Activated T-helper 2 cell treated with anti-CD3 and anti-CD28 coated beads, Interferon-gamma antibody, Interleukin-2, Interleukin-4, amounts not matched to agents 10 μg/mL and 5 μg/mL and 100 μg/mL, durations not matched to agents 14 hours and 24 hours and 36 hours (primary cell): ENCODE results near the gene EXD1. TPM values are rescaled to one million over a fixed set of nuclear protein-coding genes. Genes with fewer than 3 reads are reported as not detected.
"Not testable (repeated sequence)": the region's sequence is repeated elsewhere in the genome, so short reads cannot be mapped to it uniquely, and the experiment has no call there.

Experiments
- DNase-seq: peaks from one replicate; pipeline ENCODE4 v3.0.0; 2021; ENCODE audit warnings: low spot score
- H3K27ac Mint-ChIP-seq: one replicate; pipeline ENCODE4 v1.8.0; 2021; ENCODE audit warnings: mixed read lengths
- H3K27me3 Mint-ChIP-seq: one replicate; pipeline ENCODE4 v1.8.0; 2021; ENCODE audit warnings: low read depth, mixed read lengths
- H3K36me3 Mint-ChIP-seq: one replicate; pipeline ENCODE4 v1.8.0; 2021; ENCODE audit warnings: low read depth, mixed read lengths
- H3K4me1 Mint-ChIP-seq: one replicate; pipeline ENCODE4 v1.8.0; 2021; ENCODE audit warnings: low read depth, mixed read lengths
- H3K4me3 Mint-ChIP-seq: one replicate; pipeline ENCODE4 v1.8.0; 2021; ENCODE audit warnings: low read depth, mild to moderate bottlenecking, moderate library complexity, mixed read lengths
- H3K9me3 Mint-ChIP-seq: one replicate; pipeline ENCODE4 v1.8.0; 2021; ENCODE audit warnings: mixed read lengths
- intact Hi-C: fragments of 100-400 bp; cut with micrococcal nuclease; formaldehyde crosslinking; loops from one replicate; pipeline ENCODE4 v1.15.1; 2023
- total RNA-seq: library from RNA; stranded (reverse); gene quantifications from 2 replicates; pipeline ENCODE4 v1.2.3, GENCODE V29; 2022

The EXD1 gene
- total RNA-seq, 1 donor from 2014 or later, result not detected

DNA sequence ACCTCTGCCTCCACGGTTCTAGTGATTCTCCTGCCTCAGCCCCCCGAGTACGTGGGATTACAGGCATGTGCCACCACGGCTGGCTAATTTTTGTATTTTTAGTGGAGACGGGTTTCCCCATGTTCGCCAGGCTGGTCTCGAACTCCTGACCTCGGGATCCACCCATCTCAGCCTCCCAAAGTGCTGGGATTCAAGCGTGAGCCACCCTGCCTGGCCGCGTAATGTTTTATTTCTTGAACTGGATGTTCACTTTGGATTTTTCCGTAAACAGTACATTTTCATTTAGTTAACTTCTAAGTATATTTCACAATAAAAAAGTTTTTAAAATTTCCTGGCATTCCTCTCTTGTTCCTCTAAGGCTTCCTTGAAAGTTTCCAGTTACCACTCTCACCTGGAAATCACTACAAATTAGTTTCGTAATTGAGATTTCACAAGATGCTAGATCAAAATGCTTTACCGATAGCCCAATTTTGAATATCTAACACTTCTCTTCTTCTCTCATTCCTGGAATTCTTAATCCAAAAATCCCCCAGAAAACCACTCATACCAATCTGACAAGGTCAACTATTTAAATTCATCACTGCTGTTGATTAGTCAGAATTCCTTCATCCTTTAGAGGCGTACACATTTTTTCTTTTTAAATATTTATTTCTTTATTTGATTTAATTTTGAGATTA lies 69.8 kb downstream of the EXD1 start:
- Mint-ChIP-seq H3K4me1 (peaks cover 11% of the 10 kb centered on the region), H3K4me3 (no peak overlapping the region), H3K27ac (no peak overlapping the region), H3K36me3 (no peaks in the 10 kb centered on the region), H3K9me3 (no peaks in the 10 kb centered on the region), H3K27me3 (peaks cover 5% of the 10 kb centered on the region)
- intact Hi-C loops, result no loop called here
- no peak for DNase-seq

DNA sequence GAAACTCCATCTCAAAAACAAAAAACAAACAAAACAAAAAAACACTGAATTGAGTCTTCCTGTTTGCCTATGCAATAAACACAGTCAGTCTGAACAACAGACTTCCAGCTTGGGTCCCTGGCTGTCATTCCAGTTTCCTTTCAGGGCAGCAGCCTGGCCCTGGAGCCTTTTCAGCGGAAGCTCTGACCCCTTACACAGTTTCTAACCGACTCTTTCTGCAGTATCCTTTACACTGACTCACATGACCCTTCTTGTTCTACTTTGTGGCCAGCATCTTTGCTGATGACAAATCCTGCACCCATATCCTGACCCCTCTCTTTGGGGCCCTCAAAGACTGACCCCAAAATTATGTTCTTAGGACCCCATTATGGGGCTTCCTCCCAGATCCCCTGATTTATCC lies 76.1 kb downstream of the EXD1 start:
- no peak overlapping the region for H3K4me3 Mint-ChIP-seq

DNA sequence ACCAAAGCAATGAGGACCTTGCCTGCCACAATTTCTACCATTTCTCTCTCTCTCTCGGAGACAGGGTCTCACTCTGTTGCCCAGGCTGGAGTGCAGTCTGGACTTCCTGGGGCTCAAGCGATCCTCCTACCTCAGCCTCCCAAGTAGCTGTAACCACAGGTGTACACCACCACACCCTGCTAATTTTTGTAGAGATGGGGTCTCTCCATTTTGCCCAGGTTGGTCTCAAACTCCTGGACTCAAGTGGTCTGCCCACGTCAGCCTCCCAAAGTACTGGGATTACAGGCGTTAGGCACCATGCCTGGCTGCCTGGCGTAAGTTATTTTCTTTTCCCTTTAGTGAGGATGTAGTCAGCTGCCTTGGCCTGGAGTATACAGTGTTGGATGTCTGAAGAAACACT lies 76.8 kb downstream of the EXD1 start:
- H3K4me1 Mint-ChIP-seq, result peaks cover 28% of the 10 kb centered on the region
- no peak overlapping the region for H3K4me3 Mint-ChIP-seq
- no peaks in the 10 kb centered on the region for H3K36me3 Mint-ChIP-seq
- H3K27ac Mint-ChIP-seq, result no peak overlapping the region
- no peak for DNase-seq
- H3K9me3 Mint-ChIP-seq, result no peaks in the 10 kb centered on the region
- intact Hi-C loops, result no loop called here
- H3K27me3 Mint-ChIP-seq, result peaks cover 8% of the 10 kb centered on the region

More for the DNA sequence above, 76.1 kb downstream of the EXD1 start:
- Mint-ChIP-seq H3K27me3 (peaks cover 8% of the 10 kb centered on the region), H3K9me3 (no peaks in the 10 kb centered on the region), H3K27ac (no peak overlapping the region), H3K36me3 (no peaks in the 10 kb centered on the region), H3K4me1 (peaks cover 25% of the 10 kb centered on the region)
- intact Hi-C loops, result no loop called here
- DNase-seq, result no peak

DNA sequence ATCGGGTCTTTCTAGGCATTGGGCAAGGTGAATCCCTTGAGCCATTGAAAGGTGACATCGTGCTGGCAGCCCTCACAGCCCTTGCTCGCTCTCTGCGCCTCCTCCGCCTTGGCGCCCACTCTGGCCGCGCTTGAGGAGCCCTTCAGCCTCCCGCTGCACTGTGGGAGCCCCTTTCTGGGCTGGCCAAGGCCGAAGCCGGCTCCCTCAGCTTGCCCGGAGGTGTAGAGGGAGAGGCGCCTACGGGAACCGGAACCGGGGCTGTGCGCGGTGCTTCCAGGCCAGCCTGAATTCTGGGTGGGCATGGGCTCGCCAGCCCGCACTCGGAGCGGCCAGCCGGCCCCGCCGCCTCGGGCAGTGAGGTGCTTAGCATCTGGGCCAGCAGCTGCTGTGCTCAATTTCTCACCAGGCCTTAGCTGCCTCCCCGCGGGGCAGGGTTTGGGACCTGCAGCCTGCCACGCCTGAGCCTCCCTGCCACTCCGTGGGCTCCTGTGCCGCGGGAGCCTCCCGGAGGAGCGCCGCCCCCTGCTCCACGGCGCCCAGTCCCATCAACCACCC lies 79.0 kb downstream of the EXD1 start:
- no peak overlapping the region for H3K4me3 Mint-ChIP-seq
- no peak overlapping the region for H3K27ac Mint-ChIP-seq
- DNase-seq, result no peak
- no peaks in the 10 kb centered on the region for H3K36me3 Mint-ChIP-seq
- H3K4me1 Mint-ChIP-seq, result peaks cover 28% of the 10 kb centered on the region
- peaks cover 8% of the 10 kb centered on the region for H3K27me3 Mint-ChIP-seq
- intact Hi-C loops, result no loop called here
- no peaks in the 10 kb centered on the region for H3K9me3 Mint-ChIP-seq

DNA sequence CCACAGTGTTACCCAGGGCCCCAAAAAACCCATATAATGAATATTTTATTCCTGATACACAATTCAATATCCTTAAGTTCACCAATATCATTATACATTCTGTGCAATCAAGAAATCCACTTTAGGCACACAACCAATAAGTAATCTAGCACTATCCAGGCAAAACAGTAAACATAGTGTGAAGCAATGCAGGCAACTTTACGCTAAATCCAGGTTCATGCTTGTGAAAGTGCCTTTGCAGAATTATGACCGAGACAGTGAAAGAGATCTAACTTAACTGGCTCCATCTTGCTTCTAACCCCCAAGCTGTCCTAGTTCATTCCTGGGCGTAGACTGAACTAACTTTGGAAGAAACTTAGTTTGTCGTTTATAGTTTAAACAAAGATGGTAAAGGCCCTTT lies 80.3 kb downstream of the EXD1 start:
- Mint-ChIP-seq H3K27me3 (peaks cover 8% of the 10 kb centered on the region), H3K36me3 (no peaks in the 10 kb centered on the region), H3K9me3 (no peaks in the 10 kb centered on the region), H3K4me1 (peaks cover 28% of the 10 kb centered on the region), H3K4me3 (no peak overlapping the region), H3K27ac (no peak overlapping the region)
- intact Hi-C loops, result loop anchor here (1.0 kb wide), 1 partner anchor 35 kb away; no protein-coding TSS in a partner anchor
- no peak for DNase-seq

DNA sequence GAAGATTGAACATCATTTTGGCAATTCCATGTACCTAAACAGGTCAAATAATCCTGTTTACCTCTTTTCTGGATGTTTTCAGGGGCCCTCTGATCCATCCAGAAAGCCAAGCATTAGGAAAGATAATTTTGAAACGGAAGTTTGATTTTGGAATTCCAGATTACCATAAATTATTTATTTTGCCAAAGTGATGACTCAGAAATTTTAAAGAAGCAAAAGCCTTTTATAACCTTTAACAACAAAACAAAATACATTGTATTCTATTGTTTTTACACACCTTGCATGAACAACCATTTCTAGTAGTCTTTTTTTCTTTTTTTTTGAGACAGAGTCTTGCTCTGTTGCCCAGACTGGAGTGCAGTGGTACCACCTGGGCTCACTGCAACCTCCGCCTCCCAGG lies 82.5 kb downstream of the EXD1 start:
- Mint-ChIP-seq H3K27ac (no peak overlapping the region), H3K4me3 (no peak overlapping the region), H3K9me3 (no peaks in the 10 kb centered on the region), H3K4me1 (peaks cover 25% of the 10 kb centered on the region), H3K36me3 (no peaks in the 10 kb centered on the region), H3K27me3 (peaks cover under 1% of the 10 kb centered on the region)
- intact Hi-C loops, result no loop called here
- no peak for DNase-seq

DNA sequence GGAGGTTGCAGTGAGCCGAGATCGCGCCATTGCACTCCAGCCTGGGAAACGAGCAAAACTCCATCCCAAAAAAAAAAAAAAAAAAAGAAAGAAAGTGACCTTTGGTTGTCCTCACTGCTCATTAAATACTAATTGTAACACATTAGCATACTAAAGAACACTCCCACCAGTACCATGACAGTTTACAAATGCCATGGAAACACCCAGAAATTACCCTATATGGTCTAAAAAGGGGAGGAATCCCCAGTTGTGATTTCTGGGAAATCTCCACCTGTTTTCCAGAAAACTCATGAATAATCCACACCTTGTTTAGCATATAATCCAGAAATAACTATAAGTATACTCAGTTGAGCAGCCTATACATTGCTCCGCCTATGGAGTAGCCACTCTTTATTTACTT lies 90.9 kb downstream of the EXD1 start:
- Mint-ChIP-seq H3K36me3 (no peaks in the 10 kb centered on the region), H3K27ac (no peak overlapping the region), H3K27me3 (no peaks in the 10 kb centered on the region), H3K4me1 (no peaks in the 10 kb centered on the region), H3K9me3 (no peaks in the 10 kb centered on the region), H3K4me3 (no peak overlapping the region)
- no peak for DNase-seq
- intact Hi-C loops, result no loop called here

DNA sequence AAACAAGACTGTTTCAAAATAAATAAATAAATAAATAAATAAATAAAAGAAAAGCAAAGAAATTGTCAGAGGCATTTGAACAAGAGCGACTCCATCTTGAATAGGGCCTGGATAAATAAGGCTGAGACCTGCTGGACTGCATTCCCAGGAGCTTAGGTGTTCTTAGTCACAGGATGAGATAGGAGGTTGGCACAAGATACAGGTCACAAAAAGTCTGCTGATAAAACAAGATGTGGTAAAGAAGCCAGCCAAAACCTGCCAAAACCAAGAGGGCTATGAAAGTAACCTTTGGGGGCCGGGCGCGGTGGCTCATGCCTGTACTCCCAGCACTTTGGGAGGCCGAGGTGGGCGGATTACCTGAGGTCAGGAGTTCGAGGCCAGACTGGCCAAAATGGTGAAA lies 91.4 kb downstream of the EXD1 start:
- H3K4me3 Mint-ChIP-seq, intact Hi-C loops, H3K36me3 Mint-ChIP-seq, DNase-seq, H3K27ac Mint-ChIP-seq, H3K27me3 Mint-ChIP-seq, H3K9me3 Mint-ChIP-seq, H3K4me1 Mint-ChIP-seq: not testable (repeated sequence)

DNA sequence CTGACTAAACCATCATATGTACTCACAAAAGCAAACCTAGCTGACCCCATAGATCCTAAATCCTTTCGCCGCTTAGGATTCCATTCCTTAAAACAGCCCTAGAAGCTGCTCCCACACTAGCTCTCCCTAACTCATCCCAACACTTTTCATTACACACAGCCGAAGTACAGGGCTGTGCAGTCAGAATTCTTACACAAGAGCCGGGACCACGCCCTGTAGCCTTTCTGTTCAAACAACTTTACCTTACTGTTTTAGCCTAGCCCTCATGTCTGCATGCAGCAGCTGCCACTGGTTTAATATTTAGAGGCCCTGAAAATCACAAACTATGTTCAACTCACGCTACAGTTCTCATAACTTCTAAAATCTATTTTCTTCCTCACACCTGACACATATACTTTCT lies 95.0 kb downstream of the EXD1 start:
- intact Hi-C loops, H3K36me3 Mint-ChIP-seq, H3K4me3 Mint-ChIP-seq, DNase-seq, H3K4me1 Mint-ChIP-seq, H3K27ac Mint-ChIP-seq, H3K9me3 Mint-ChIP-seq: not testable (repeated sequence)
- peaks cover 21% of the 10 kb centered on the region for H3K27me3 Mint-ChIP-seq

DNA sequence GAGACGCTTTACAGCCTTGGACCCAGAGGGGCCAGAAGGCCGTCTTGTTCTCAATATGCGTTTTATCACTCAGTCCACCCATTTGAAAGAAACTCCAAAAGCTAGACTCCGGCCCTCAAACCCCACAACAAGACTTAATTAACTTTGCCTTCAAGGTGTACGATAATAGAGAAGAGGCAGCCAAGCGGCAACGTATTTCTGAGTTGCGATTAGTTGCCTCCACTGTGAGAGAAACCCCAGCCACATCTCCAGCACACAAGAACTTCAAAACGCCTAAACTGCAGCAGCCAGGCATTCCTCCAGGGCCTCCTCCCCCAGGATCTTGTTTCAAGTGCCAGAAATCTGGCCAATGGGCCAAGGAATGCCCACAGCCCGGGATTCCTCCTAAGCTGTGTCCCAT lies 97.1 kb downstream of the EXD1 start:
- no peaks in the 10 kb centered on the region for H3K9me3 Mint-ChIP-seq
- no peak for DNase-seq
- H3K4me1 Mint-ChIP-seq, result peaks cover 1% of the 10 kb centered on the region
- no peak overlapping the region for H3K27ac Mint-ChIP-seq
- no peak overlapping the region for H3K4me3 Mint-ChIP-seq
- no peaks in the 10 kb centered on the region for H3K36me3 Mint-ChIP-seq
- H3K27me3 Mint-ChIP-seq, result peaks cover 23% of the 10 kb centered on the region
- intact Hi-C loops, result no loop called here

Other genes starting within 250 kb of the EXD1 start
- gene INO80, start 114.5 kb downstream of the EXD1 start, total RNA-seq, result 33.2 and 35.2 TPM in 2 replicates
- 58.3 and 58.6 TPM in 2 replicates for gene CHP1, start 511 bp upstream of the EXD1 start, total RNA-seq
- gene OIP5, start 101.8 kb upstream of the EXD1 start, total RNA-seq, result 13.7 and 16.1 TPM in 2 replicates
- 139 and 154 TPM in 2 replicates for gene NUSAP1, start 102.1 kb upstream of the EXD1 start, total RNA-seq
- gene NDUFAF1, start 171.7 kb upstream of the EXD1 start, total RNA-seq, result 27.3 and 27.6 TPM in 2 replicates
- 40.1 and 40.7 TPM in 2 replicates for gene RTF1, start 186.3 kb upstream of the EXD1 start, total RNA-seq